ENCODE measurements around the gene KCNJ11.
A peak's percentile ranks its signal among the peaks of the same experiment; 100 is the strongest.

KCNJ11 gene

DNA sequence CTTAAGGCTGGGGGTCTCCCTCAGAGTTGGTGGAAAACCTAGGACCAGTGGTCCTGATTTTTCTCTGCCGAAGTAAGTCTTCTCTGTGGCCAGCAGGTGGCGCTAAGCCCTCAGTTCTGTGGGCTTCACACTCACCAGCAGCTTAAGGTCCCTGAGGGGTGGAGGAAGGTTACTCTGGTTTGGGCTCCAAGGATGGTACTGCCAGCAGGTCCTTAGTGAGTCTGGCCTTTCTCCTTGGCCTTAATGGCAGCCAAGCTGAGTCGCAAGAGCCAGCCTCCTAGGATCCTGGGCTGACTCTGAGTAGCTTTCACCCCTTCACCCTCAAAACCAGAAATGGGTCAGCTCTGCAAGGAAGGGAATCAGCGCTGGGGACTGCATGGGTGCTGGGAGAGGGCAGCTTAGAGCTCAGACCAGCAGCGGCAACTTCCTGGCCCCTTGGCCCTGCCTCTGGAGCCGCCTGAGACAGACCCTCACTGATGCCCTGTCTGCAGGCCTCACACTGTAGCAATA, 4.4 kb downstream of the KCNJ11 start:
- peak; percentile 34 for DNase-seq
- Histone ChIP-seq H3K27me3 (replicated peaks) (no peaks in the 10 kb centered on the region), H3K27ac (no peak overlapping the region), H3K4me3 (ENCODE audit: low read depth, low read length) (no peak overlapping the region), H3K36me3 (replicated peaks) (no peaks in the 10 kb centered on the region)
- in situ Hi-C loops (cut with HindIII; ENCODE audit: low pct_ligation_motif_present, low sequenced_read_pairs) = no loop called here
- peak; percentile 92 for TF ChIP-seq CTCF (IDR thresholded peaks at IDR 0.05; ENCODE audit: low read depth, low read length, missing control alignments)

GRCh38 chr11:17383461-17383860, 5.0 kb downstream of the KCNJ11 start:
- Histone ChIP-seq H3K36me3 (replicated peaks) (no peaks in the 10 kb centered on the region), H3K27ac (no peak overlapping the region), H3K27me3 (replicated peaks) (no peaks in the 10 kb centered on the region), H3K4me3 (ENCODE audit: low read depth, low read length) (no peak overlapping the region)
- in situ Hi-C loops (cut with HindIII; ENCODE audit: low pct_ligation_motif_present, low sequenced_read_pairs) = no loop called here
- TF ChIP-seq CTCF (IDR thresholded peaks at IDR 0.05; ENCODE audit: low read depth, low read length, missing control alignments) = no peak
- peak; percentile 13 for DNase-seq

GRCh38 chr11:17382046-17382728, 6.3 kb downstream of the KCNJ11 start:
- Histone ChIP-seq H3K4me3 (ENCODE audit: low read depth, low read length) (no peak overlapping the region), H3K27ac (no peak overlapping the region), H3K36me3 (replicated peaks) (no peaks in the 10 kb centered on the region), H3K27me3 (replicated peaks) (no peaks in the 10 kb centered on the region)
- peak; percentile 37 for DNase-seq
- in situ Hi-C loops (cut with HindIII; ENCODE audit: low pct_ligation_motif_present, low sequenced_read_pairs) = no loop called here
- TF ChIP-seq CTCF (IDR thresholded peaks at IDR 0.05; ENCODE audit: low read depth, low read length, missing control alignments) = no peak

GRCh38 chr11:17381156-17381555, 7.3 kb downstream of the KCNJ11 start:
- H3K36me3 ChIP-seq (replicated peaks) = no peaks in the 10 kb centered on the region
- in situ Hi-C loops (cut with HindIII; ENCODE audit: low pct_ligation_motif_present, low sequenced_read_pairs) = no loop called here
- H3K27me3 ChIP-seq (replicated peaks) = no peaks in the 10 kb centered on the region
- H3K4me3 ChIP-seq (ENCODE audit: low read depth, low read length) = no peak overlapping the region
- peak; percentile 29 for DNase-seq
- H3K27ac ChIP-seq = no peak overlapping the region
- no peak for TF ChIP-seq CTCF (IDR thresholded peaks at IDR 0.05; ENCODE audit: low read depth, low read length, missing control alignments)

DNA sequence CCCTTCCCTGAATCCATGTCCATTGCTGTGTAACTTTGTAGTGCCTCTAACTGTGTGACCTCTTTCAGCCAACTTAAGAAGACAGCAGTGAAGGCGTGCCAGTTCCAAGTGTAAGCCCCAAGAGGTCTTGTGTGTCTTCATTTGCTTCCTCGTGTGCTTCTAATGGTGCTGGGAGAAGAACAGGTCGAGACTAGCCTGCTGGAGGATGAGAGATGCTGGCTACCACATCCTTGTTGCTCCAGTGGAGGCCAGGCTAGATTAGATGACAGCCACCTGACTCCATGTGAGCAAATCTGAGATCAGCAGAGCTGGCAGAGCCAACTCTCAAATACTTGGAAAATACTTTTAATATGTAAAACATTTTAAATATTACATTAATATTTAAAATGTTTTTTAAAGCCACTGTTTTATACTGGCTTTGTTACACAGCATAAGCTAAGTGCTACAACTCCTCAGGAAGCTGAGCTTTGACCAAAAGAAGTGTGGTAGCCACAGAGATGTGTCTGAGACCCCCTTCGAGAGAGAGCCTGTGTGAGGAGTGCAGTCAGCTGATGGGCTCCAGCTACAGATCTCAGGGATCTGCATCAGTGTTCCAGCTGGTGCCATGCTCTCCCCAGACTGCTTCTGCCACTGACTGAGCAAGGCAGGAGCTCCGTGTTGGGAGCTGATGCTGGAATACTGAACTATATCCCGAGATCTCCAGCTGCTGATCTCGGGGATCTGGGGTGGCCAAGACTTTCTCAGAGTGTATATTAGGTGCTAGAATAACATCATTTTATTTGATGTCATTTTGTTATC, 8.9 kb downstream of the KCNJ11 start:
- no peak for TF ChIP-seq CTCF (IDR thresholded peaks at IDR 0.05; ENCODE audit: low read depth, low read length, missing control alignments)
- H3K36me3 ChIP-seq (replicated peaks) = peaks cover 6% of the 10 kb centered on the region
- H3K4me3 ChIP-seq (ENCODE audit: low read depth, low read length) = no peak overlapping the region
- no peak overlapping the region for H3K27ac ChIP-seq
- H3K27me3 ChIP-seq (replicated peaks) = no peaks in the 10 kb centered on the region
- DNase-seq = no peak
- in situ Hi-C loops (cut with HindIII; ENCODE audit: low pct_ligation_motif_present, low sequenced_read_pairs) = no loop called here

Measured in brain microvascular endothelial cell (primary cell).